HUDEP-2 (cell line): ENCODE results near the gene ONECUT1.

ENCODE experiments used
- DNase-seq, 76 experiments: peaks; one replicate each; lab custom pipeline; 2025; ENCODE audit not compliant: unreplicated experiment in 76 of 76; lab: John Stamatoyannopoulos, UW

The ONECUT1 gene

DNA sequence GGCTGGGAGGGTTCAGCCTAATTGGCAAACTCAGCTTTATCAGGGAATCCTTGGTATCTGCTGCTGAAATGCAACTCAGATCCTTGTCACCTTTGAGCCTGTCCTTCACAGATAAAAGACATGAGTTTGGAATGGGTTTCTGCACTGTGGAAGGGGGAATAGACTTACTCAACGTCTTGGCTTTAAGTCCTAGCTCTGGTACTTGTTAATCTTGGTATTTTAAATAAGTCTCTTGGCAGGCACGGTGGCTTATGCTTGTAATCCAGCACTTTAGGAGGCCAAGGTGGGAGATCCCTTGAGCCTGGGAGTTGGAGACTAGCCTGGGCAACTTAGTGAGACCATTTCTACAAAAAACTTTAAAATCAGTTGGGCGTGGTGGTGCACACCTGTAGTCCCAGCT is 55.8 kb downstream of the ONECUT1 start:
- DNase-seq, result peak in 2 of 76 experiments; percentile 0 to 9

DNA sequence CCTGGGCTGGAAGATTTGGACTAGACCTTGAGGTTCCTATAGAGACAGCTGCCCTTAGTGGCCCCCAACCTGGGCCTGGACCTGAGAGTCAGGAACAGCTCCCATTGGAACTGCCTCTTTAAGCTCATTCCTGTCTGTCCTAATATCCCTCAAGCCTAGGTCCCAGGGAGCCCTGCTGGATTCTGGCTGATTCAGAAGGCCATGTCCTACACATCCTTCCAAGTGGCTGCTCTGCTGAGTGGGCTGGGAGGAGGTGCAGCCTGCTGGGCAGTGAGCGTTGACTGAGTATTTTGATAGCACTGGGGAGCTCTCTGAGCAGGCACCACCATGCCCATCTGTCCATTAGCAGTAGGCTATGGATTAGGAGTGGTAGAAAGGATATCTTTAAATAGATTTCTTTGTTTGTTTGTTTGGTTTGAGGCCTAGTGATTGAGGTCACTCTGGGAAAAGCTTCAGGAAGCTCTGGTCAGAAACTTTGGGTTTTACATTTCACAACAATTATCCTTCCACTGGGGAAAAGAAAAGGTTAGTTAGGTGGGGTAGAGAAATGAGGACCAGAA is 56.4 kb downstream of the ONECUT1 start:
- DNase-seq, result no peak

DNA sequence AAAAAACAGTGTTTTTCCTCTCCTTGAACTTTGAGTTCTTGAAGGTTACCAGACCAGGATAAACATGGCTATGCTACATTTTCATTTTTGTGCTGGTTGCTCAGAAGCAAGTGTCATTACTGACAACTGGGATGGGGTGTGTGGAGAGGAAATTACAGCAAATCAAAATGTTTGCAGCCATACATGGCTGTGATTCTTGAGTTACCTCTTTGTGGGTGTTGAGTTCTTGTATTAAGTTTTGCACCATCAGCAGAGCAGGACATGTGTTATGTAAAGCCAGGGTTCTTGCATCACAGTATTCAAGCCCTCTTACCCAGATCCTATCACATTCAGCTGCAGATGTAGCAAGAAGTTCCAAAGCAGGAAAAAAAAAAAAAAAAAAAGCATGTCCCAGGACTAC is 57.0 kb downstream of the ONECUT1 start:
- no peak for DNase-seq

DNA sequence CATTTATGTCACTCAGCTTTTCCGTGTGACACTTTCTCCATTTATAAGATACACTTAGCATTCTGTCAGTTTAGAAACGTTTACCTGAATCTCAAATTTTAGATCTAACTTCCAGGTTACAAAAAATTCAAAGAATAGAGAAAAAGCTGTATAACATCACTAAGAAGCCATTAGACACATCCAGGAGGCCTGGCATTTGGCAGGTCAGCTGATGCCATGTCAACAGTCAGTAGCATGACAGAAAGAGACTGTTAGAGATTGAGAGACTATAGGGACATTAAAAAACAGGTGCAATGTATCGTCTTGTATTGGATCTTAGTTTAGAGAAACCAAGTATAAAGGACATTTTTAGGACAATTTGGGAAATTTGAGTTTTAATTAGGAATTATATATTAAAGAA is 57.6 kb downstream of the ONECUT1 start:
- no peak for DNase-seq

DNA sequence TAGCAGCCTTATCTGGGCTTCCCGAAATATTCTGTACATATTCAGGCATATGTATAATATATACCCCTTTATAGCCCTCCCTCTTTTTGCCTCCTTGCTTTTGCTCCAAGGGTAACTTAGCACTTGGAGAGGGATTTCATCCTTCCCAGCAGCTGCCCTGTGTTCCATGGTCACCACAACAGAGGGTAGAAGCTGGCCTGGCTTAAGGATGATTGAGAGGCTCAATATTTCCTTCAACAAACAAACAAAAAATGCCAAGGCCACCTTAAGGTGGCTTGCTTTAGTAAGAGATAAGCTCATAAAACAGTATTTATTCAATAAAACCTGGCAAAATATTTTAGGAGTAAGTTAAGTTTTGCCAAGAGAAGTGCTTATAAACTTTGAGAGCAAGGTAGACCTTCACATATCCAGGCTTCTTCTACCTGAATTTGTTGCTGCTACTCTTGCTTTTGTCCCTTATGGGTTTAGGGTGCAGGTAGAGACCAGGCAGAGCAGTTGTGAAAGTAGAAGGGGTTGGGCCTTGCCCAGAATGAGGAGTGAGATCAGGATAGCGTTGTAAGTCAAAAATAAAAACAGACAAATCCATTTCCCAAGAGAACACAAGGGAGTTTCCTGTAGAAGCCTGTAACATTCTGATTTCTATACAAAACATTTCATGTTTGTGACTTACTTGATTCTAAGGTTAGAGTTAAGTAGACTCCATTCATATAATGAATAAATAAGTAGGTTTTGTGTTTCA is 58.2 kb downstream of the ONECUT1 start:
- no peak for DNase-seq

DNA sequence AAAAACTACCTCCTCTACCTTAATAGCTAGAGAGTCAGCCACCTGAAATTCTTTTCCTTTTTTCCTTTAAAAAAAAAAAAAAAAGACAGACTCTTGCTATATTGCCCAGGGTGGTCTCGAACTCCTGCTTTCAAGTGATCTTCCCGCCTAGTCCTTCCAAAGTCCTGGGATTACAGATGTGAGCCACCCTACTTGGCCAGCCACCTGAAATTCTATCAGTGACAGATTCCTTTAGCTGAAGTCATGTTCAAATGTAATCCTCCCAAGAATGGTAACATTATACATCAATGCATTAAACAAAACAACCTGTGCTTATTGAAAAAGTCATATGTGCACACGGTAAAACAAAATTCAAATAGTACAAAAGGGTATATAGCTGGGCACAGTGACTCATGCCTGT is 59.1 kb downstream of the ONECUT1 start:
- no peak for DNase-seq

DNA sequence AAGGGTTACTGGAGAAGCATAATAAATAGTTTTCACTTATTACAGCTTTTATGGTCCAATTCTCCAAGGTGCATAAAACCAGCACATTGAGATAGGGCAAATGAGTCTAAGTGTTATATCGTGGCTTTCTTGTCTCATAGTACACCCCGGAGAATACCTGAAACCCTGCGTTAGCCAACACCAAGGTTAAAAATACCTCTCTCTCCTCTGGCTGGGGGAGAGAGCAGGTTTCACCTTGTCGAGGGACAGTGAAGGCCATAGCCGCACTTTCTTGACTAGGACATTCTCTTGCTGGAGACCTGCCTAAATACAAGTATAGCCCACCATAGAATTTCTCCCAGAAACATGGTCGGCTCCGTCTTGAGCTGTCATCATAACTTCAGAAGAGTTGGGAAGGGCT is 59.5 kb downstream of the ONECUT1 start:
- DNase-seq, result no peak

DNA sequence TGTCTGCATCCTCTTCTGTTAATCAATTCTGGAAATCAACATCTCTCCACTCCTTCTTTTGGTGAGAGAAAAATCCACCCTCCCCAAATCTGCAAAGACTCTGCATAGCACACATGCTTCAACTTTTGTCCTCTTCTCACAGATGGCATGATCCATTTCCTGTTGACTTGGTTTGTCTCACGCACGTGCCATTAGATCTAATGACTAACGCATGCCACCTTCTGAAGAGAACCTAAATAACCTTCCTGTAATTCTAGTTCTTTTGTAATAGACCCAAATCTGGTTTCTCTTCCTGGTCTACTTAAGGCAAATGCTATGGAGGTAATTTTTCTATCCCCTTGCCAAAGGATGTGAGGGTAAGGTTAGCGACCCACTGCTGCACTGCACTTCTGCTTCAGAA is 60.0 kb downstream of the ONECUT1 start:
- DNase-seq, result no peak

DNA sequence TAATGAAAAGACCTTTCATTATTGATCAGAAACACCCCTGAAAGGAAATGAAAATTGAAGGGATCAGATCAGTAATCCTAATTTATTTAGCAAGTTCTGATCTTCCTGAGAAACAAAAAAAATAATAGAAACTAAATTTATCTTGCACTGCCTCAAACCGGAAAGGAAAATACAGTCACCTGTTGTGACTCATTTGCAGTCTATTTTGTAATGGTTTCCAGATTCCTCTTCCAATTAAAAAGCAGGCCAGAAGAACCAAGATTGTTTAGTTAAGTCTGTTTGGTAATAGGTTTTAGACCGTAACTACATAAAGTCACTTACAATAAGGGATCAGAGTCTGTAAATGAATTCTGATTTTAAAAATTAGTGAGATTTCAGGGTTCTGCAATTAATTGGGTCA is 61.2 kb downstream of the ONECUT1 start:
- no peak for DNase-seq

DNA sequence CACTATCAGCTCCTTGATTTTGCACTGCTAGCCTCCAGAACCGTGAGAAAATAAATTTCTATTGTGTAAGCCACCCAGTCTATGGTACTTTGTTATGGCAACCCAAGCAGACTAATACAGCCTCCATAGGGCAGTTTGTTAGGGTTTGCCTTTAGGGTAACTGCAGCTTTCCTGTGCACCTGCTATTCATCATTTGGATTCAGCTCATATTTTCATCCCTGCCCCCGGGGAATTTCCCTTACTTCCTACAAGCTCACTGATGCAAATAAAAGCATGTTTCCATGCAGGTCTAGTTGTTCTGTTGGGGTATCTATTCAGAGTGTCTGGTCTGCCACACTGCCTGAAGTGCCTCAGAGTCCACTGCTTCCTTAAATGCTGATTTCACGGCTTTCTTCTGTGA is 62.3 kb downstream of the ONECUT1 start:
- no peak for DNase-seq

DNA sequence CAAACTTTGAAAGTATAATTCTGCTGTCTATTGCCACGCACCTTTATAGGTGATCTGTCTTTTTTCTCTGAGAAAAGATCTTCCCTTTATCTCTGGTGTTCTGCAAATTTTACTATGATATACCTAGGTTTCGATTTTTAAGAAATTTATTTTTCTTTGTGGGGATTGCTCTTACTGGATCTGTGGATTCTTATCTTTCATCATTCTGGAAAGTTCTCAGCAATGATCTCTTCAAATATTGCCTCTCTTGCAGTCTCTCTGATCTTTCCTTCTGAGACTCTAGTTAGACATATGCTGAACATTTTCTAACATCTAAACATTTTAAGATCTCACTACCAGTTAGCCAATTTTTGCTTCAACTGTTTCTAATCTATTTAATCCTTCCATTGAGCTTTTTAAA is 63.9 kb downstream of the ONECUT1 start:
- no peak for DNase-seq

DNA sequence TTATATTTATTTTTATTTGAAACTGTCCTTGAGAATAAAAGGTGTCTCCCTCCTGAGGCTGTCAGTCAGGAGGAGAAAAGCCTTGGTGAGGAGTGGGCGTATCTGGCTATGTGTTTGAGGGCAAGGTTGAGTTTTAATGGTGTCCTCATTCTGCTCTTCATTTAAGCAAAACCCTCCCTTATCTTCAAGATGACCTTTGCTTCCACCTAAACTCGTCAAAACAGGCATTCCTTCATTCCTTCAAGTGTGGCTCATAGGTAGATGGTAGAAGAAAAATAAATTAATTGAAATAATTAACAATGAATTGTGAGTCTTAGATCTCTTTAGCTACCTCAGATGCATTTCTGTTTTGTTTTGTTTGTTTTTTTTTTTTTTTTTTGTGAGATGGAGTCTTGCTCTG is 71.6 kb downstream of the ONECUT1 start:
- no peak for DNase-seq

DNA sequence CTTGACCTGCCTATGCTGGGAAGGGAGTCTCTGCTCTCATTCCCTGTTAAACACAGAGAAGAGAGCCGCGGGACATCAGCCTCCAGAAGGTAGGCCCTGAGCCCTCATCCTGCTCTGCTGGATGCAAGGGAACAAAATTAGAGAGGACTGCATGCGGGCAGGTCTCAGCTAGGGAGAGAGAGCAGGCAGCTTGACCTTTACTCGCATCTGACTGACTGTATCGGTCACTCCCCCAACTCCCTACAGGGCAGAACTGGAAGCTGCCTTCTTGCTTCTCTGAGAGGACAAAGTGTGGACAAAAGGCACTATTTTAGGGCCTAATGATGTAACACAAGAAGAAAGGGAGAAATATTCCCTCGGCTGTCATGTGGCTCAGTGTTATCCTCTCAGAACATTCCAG is 72.2 kb downstream of the ONECUT1 start:
- DNase-seq, result no peak

DNA sequence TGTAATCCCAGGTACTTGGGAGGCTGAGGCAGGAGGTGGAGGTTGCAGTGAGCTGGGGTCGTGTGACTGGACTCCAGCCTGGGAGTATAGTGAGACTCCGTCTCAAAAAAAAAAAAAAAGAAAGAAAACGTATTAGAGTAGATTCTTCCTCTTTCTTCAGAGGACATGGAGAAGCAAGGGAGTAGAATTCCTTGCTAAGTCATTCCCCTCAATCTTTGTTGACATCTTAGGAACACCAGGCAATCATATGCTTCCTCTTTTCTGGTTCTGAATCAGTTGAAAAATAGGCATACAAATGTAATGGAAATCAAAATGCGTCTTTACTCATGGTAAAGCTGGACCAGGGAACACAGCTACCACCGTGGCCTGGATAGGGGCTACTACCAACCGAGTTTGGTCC is 72.7 kb downstream of the ONECUT1 start:
- no peak for DNase-seq

DNA sequence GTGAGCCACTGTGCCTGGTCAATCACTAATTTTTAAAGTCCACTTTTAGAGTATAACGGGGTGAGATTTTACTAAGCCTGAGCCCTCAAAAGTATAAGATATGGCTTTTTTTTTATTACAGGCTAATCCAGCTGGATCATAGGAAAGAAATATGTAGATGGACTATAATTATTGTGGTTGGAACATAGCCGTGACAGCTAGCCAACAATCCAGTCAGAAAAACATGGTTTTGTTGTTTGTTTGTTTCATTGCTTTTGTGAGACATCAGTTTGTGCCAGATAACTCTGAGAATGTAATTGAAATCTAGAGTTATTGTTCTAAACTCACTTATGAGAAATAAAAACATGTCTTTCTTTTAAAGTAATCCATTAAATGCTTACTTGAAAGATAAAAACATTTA is 73.6 kb downstream of the ONECUT1 start:
- no peak for DNase-seq

DNA sequence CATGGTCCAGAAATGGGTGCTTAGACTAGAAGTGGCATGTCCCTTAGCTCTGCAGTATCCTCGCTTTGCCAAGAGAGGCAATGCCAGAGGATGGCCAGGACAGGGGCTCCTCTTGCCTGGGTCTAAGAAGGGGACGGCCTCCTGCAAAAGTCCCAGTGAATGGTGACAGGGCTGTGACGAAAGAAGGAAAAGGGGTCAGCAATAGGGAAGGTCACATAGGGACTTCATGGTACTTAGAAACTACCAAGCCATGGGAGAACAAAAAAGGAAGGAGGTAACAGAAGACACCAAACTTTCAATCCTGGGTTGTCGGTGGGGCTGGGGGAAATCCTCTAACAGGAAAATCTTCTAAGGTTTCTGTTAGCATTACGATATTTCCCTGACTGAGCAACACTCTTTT is 74.7 kb downstream of the ONECUT1 start:
- no peak for DNase-seq

DNA sequence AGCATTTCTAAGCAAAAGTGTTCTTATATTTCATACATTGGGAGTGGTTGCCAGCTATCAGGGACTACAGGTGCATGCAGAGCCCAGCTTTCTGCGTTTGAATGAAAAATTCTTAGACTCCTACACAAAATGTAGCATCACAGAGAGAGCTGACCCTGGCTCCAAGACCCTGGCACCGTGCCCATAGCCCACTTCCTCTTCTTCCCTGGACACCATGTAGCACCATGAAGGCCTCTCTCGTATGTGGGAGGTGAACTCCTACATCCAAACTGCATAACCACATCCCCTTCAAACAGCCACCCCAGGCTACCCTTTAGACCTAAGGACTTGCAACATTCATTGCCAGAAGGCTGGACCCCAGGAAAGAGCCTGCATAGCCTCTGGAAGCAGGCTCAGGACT is 75.2 kb downstream of the ONECUT1 start:
- no peak for DNase-seq

DNA sequence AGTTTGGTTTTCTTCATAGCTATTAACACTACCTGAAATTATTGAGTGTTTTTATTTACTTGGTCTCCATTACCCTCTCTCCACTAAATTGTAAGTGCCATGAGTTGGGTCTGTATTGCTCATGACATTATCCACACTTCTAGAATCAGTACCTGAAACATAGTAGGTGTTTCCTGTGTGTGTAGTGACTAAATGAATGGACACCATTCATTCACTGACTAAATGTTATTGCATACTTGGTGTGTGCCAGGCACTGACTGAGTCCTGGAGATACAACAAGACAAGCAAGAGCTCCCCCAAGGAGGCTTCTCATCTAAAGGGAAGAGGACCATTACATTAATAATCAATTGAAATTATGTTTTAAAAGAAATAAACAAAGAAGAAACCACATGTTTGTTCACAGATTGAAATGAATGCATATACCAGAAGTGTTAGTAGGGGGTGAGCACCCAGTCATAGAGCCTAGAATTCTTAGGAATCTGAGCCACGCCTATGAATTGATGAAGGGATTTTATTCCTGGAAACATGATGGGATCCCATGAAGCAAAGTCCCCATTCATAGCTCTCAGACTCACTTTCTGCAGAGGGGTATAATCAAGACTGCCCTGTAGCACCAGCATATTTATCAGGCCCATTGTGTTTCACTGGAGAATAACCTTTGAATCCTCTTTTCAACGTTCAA is 79.3 kb downstream of the ONECUT1 start:
- no peak for DNase-seq

DNA sequence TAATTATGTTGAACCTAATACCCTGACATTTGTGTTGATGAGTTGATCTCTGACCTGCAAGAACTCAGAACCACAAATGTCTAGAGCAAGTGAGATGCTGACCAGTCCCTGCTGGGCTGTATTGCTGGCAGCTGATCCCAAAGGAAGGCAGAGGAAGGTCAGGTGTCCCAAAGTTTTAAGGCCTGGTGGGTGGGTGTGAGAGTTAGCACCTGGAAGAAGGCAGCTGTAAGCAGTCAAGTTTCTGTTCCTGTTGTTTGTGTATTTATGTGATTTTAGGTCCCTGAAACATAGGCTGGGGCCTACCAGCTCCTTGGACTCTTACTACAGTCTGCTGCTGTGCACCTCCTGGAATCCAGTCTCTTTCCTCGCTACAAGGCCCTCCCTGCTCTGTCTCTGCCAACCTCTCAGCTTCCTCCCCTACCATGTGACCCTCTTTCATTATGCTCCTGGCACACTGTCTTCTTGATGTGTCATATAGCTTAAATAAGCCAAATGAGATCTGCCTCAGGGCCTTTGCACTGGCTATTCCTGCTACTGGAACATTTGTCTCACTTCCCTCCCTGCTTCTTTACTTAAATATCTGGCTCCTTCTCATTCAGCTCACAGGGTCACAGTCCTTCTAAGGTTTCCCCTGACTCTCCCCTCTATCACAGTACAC is 80.0 kb downstream of the ONECUT1 start:
- no peak for DNase-seq

DNA sequence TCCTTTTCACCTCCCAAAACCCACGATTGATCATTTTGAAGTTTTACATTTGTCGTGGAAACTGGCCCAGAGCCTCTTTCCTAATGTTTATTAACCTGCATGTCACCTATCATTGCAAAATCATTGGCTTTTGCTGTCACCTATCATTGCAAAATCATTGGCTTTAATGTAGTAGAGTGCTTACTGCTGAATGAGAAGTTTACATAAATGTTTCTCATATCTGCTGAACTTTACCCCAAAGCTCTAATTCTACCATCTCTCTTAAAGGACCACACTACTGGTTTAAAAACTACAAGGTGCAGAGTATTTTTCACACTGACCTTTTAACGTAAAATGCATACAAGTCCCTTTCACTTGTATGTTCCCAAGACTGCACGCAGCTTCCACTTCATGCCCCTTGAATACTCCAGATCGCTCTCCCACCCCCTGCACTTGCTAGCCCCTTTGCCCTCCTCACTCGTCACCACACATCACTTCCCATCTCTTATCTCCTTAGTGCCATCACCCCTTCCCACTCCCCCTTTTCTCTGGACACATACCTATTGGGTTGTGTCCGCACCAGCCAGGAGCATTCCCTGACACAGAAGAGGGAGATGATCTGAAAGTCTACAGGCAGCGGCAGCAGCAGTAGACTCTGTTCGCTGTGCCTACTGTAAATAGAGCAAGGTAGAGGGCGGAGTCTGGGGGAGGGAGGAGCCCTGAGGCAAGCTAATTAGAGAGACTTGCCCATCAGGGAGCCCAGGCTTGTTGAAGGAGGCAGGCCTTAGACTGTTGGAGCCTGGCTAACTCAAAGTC is 80.8 kb downstream of the ONECUT1 start:
- DNase-seq, result no peak
